Spinal cord (tissue), 10 donors: ENCODE results near the gene OR52B6. TPM values are rescaled to one million over a fixed set of nuclear protein-coding genes. Genes with fewer than 3 reads are reported as not detected.
A peak's percentile ranks its signal among the peaks of the same experiment; 100 is the strongest.

Source experiments
- DNase-seq, 6 donors: peaks; one replicate each; pipeline versions ENCODE4 v3.0.0 to v3.0.0-alpha.2; 2013 to 2015; ENCODE audit warnings: low spot score in 6 of 6, low read depth in 4 of 6
- H3K27ac ChIP-seq: one replicate; pipeline ENCODE4 v1.5.1; 2013; ENCODE audit warnings: low read depth, low read length, control low read depth
- H3K27me3 ChIP-seq: one replicate; pipeline ENCODE4 v1.6.1; 2013; ENCODE audit warnings: low read length; ENCODE audit not compliant: control insufficient read depth, insufficient read depth
- H3K36me3 ChIP-seq: one replicate; pipeline ENCODE4 v1.6.1; 2013; ENCODE audit warnings: low read length; ENCODE audit not compliant: control insufficient read depth, insufficient read depth
- H3K4me1 ChIP-seq: one replicate; pipeline ENCODE4 v1.6.1; 2013; ENCODE audit warnings: low read length; ENCODE audit not compliant: control insufficient read depth, insufficient read depth
- H3K4me3 ChIP-seq: one replicate; pipeline ENCODE4 v1.5.1; 2013; ENCODE audit warnings: low read depth, low read length, control low read depth
- H3K9me3 ChIP-seq: one replicate; pipeline ENCODE4 v1.6.1; 2013; ENCODE audit warnings: low read length; ENCODE audit not compliant: control insufficient read depth, insufficient read depth
- WGBS: methylation state at CpG from one replicate; pipeline ENCODE4 v1.1.5; 2013; ENCODE audit warnings: missing lambda C conversion rate; ENCODE audit not compliant: insufficient coverage; 5-methylcytosine and 5-hydroxymethylcytosine counted together
- long read RNA-seq, 4 donors: transcript quantifications; one replicate each; lab custom pipeline, GENCODE V29; 2026
- polyA plus RNA-seq, 2 donors: library from polyadenylated mRNA; unstranded; fragments of 120-200 nt; gene quantifications; one replicate each; pipeline ENCODE4 v1.2.1, GENCODE V29; 2013; ENCODE audit not compliant: insufficient read length in 2 of 2
- total RNA-seq, 2 donors: library from RNA; depleted of rRNA in 1 of 2; stranded (reverse); fragments of 120-200 nt in 1 of 2; fragments of >200 nt in 1 of 2; gene quantifications; one replicate each; pipeline versions ENCODE4 v1.2.3 to v1.2.4, GENCODE V29; 2013 to 2014
- donor health status: healthy.

The OR52B6 gene
- total RNA-seq = not detected
- not detected for polyA plus RNA-seq
- long read RNA-seq, donor 1 = 0 reads
- long read RNA-seq, donor 2 = 0 reads
- long read RNA-seq, donor 3 = 0 reads
- long read RNA-seq, donor 4 = 0 reads

GRCh38 chr11:5580577-5580976 is at the start of gene OR52B6:
Gene OR52B6, plus strand, starts transcription at chr11:5580877. Its CDS starts 0 bp downstream, at chr11:5580877.
- H3K4me3 ChIP-seq = no peak within 1 kb of the TSS
- DNase-seq = no peak
- no peak within 1 kb of the TSS for H3K27ac ChIP-seq
- H3K9me3 ChIP-seq = no peaks in the 10 kb centered on the region
- no peaks in the 10 kb centered on the region for H3K27me3 ChIP-seq
- WGBS = 96% methylated on average over 7 of the region's 8 CpGs
- H3K4me1 ChIP-seq = no peaks in the 10 kb centered on the region
- no peaks in the 10 kb centered on the region for H3K36me3 ChIP-seq

GRCh38 chr11:5531053-5531831 is 49.4 kb upstream of the OR52B6 start:
- 75% methylated on average over 1 of the region's 2 CpGs for WGBS
- Histone ChIP-seq H3K4me1 (no peaks in the 10 kb centered on the region), H3K27me3 (no peaks in the 10 kb centered on the region), H3K4me3 (no peak overlapping the region), H3K9me3 (no peaks in the 10 kb centered on the region), H3K36me3 (no peaks in the 10 kb centered on the region), H3K27ac (no peak overlapping the region)
- DNase-seq = no peak

- no peaks in the 10 kb centered on the region for H3K36me3 ChIP-seq
- DNase-seq = no peak
- no peak overlapping the region for H3K4me3 ChIP-seq
- no CpG with 5 or more reads among the region's 1 CpG for WGBS
- H3K27me3 ChIP-seq = no peaks in the 10 kb centered on the region
- no peaks in the 10 kb centered on the region for H3K9me3 ChIP-seq
- H3K27ac ChIP-seq = no peak overlapping the region
- no peaks in the 10 kb centered on the region for H3K4me1 ChIP-seq
These were observed 46.6 kb upstream of the OR52B6 start for GRCh38 chr11:5534046-5534445.

- Histone ChIP-seq H3K9me3 (no peaks in the 10 kb centered on the region), H3K36me3 (no peaks in the 10 kb centered on the region)
These were observed 44.2 kb upstream of the OR52B6 start for GRCh38 chr11:5536482-5536881.

GRCh38 chr11:5541427-5541826 is 39.2 kb upstream of the OR52B6 start:
- 60% methylated on average over 1 of the region's 1 CpG for WGBS
- no peaks in the 10 kb centered on the region for H3K27me3 ChIP-seq
- H3K27ac ChIP-seq = no peak overlapping the region
- H3K4me3 ChIP-seq = no peak overlapping the region
- H3K36me3 ChIP-seq = no peaks in the 10 kb centered on the region
- no peak for DNase-seq
- H3K9me3 ChIP-seq = no peaks in the 10 kb centered on the region
- H3K4me1 ChIP-seq = no peaks in the 10 kb centered on the region

More at GRCh38 chr11:5536482-5536881, 44.2 kb upstream of the OR52B6 start:
- Histone ChIP-seq H3K27ac (no peak overlapping the region), H3K4me3 (no peak overlapping the region), H3K27me3 (no peaks in the 10 kb centered on the region), H3K4me1 (no peaks in the 10 kb centered on the region)
- no peak for DNase-seq

GRCh38 chr11:5546457-5546856 is 34.2 kb upstream of the OR52B6 start:
- WGBS = 83% methylated on average over 1 of the region's 3 CpGs
- Histone ChIP-seq H3K27me3 (no peaks in the 10 kb centered on the region), H3K4me3 (no peak overlapping the region), H3K36me3 (no peaks in the 10 kb centered on the region), H3K4me1 (no peaks in the 10 kb centered on the region), H3K9me3 (no peaks in the 10 kb centered on the region), H3K27ac (no peak overlapping the region)
- peak in 1 of 6 donors; percentile 4 for DNase-seq

- Histone ChIP-seq H3K36me3 (no peaks in the 10 kb centered on the region), H3K4me1 (no peaks in the 10 kb centered on the region), H3K27me3 (no peaks in the 10 kb centered on the region), H3K27ac (no peak overlapping the region), H3K4me3 (no peak overlapping the region), H3K9me3 (no peaks in the 10 kb centered on the region)
- 83% methylated on average over 1 of the region's 1 CpG for WGBS
- no peak for DNase-seq
These were observed 32.7 kb upstream of the OR52B6 start for GRCh38 chr11:5547982-5548381.

- H3K27ac ChIP-seq = no peak within 1 kb of the TSS
- WGBS = no CpG with 5 or more reads among the region's 1 CpG
These were observed 32.2 kb upstream of the OR52B6 start, which contains the start of gene OR52H1 for GRCh38 chr11:5548440-5548839. Gene OR52H1, minus strand, starts transcription at chr11:5548540. Its CDS starts 3,035 bp downstream, at chr11:5545505.

GRCh38 chr11:5550440-5551095 is 30.1 kb upstream of the OR52B6 start:
- WGBS = 64% methylated on average over 3 of the region's 5 CpGs
- Histone ChIP-seq H3K36me3 (no peaks in the 10 kb centered on the region), H3K27me3 (no peaks in the 10 kb centered on the region), H3K9me3 (no peaks in the 10 kb centered on the region), H3K4me3 (no peak overlapping the region), H3K27ac (no peak overlapping the region), H3K4me1 (no peaks in the 10 kb centered on the region)
- DNase-seq = no peak

More at GRCh38 chr11:5548440-5548839, 32.2 kb upstream of the OR52B6 start, which contains the start of gene OR52H1:
- Histone ChIP-seq H3K27me3 (no peaks in the 10 kb centered on the region), H3K4me3 (no peak within 1 kb of the TSS), H3K9me3 (no peaks in the 10 kb centered on the region), H3K36me3 (no peaks in the 10 kb centered on the region), H3K4me1 (no peaks in the 10 kb centered on the region)
- no peak for DNase-seq
